Measurements from ENCODE around the gene APH1B.

DNA sequence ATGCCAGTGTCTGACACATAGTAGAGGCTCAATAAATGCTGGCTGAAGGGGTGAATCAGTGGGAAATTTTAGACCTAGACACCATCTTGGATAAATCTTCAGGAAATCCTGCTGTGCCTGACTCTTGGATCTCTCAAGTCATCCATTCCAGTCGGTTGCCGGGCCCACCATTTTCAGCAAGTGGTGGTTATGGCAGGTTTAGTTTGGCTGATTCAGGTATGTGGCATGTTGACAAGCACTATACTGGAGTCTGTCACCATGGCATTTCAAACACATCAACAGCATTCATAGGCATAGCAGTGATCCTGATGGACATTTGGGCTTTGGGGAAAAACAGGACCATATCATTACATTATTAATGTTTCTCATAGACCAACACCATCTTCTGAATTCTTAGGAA lies 25.7 kb upstream of the APH1B start:
- TF ChIP-seq, protein P1, sequence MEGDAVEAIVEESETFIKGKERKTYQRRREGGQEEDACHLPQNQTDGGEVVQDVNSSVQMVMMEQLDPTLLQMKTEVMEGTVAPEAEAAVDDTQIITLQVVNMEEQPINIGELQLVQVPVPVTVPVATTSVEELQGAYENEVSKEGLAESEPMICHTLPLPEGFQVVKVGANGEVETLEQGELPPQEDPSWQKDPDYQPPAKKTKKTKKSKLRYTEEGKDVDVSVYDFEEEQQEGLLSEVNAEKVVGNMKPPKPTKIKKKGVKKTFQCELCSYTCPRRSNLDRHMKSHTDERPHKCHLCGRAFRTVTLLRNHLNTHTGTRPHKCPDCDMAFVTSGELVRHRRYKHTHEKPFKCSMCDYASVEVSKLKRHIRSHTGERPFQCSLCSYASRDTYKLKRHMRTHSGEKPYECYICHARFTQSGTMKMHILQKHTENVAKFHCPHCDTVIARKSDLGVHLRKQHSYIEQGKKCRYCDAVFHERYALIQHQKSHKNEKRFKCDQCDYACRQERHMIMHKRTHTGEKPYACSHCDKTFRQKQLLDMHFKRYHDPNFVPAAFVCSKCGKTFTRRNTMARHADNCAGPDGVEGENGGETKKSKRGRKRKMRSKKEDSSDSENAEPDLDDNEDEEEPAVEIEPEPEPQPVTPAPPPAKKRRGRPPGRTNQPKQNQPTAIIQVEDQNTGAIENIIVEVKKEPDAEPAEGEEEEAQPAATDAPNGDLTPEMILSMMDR (IDR thresholded peaks at IDR 0.05) = no peak
- TF ChIP-seq POLR2A (IDR thresholded peaks at IDR 0.05) = no peak
- TF ChIP-seq EP300 (IDR thresholded peaks at IDR 0.05) = no peak

Measured in ovary (tissue), 3 donors.